Keratinocyte (primary cell): Measurements from ENCODE around the gene FAM210B. TPM values are rescaled to one million over a fixed set of nuclear protein-coding genes. Genes with fewer than 3 reads are reported as not detected.
"Not testable (repeated sequence)": the region's sequence is repeated elsewhere in the genome, so short reads cannot be mapped to it uniquely, and the experiment has no call there.

Source experiments
- DNase-seq: peaks from one replicate; pipeline ENCODE4 v3.0.0-alpha.2; 2011; ENCODE audit warnings: low read depth, missing footprints, low spot score
- FAIRE-seq: peaks from 2 replicates; lab custom pipeline; 2011; peaks lifted over from hg19 to GRCh38; lab: Jason Lieb, UNC
- H2AFZ ChIP-seq: 2 replicates; pipeline ENCODE4 v1.6.0; 2012; ENCODE audit warnings: low read length, control low read depth, inconsistent platforms; ENCODE audit not compliant: control insufficient read depth
- H3K27ac ChIP-seq: 2 replicates; pipeline ENCODE4 v1.5.1; 2011; ENCODE audit warnings: low read length; ENCODE audit not compliant: control insufficient read depth, insufficient read depth
- H3K27me3 ChIP-seq: 3 replicates; pipeline ENCODE4 v1.6.0; 2011; ENCODE audit warnings: low read length; ENCODE audit not compliant: control insufficient read depth, insufficient read depth; ENCODE audit errors: extremely low read depth
- H3K36me3 ChIP-seq, 2 experiments: 2 replicates in 1 of 2; 3 replicates in 1 of 2; pipeline ENCODE4 v1.5.1; 2011; ENCODE audit warnings: low read length in 2 of 2, mild to moderate bottlenecking in 1 of 2; ENCODE audit not compliant: control insufficient read depth in 2 of 2, insufficient read depth in 2 of 2; ENCODE audit errors: extremely low read depth in 1 of 2
- H3K4me1 ChIP-seq: 3 replicates; pipeline ENCODE4 v1.5.1; 2011; ENCODE audit warnings: low read length; ENCODE audit not compliant: control insufficient read depth, insufficient read depth; ENCODE audit errors: extremely low read depth
- H3K4me2 ChIP-seq: 3 replicates; pipeline ENCODE4 v1.6.0; 2011; ENCODE audit warnings: low read depth, low read length; ENCODE audit not compliant: control insufficient read depth, insufficient read depth; ENCODE audit errors: extremely low read depth
- H3K4me3 ChIP-seq, 3 experiments: fragments of 200-600 bp in 1 of 3; sonication (generic) in 1 of 3; 2 replicates in 2 of 3; 3 replicates in 1 of 3; pipeline ENCODE4 v1.5.1; 2011 to 2016; ENCODE audit warnings: low read length in 3 of 3, mild to moderate bottlenecking in 3 of 3, control low read depth in 2 of 3, inconsistent platforms in 1 of 3, low read depth in 1 of 3, mixed read lengths in 1 of 3, mixed run types in 1 of 3, moderate library complexity in 1 of 3; ENCODE audit not compliant: control insufficient read depth in 2 of 3, insufficient read depth in 2 of 3; ENCODE audit errors: extremely low read depth in 1 of 3
- H3K79me2 ChIP-seq: 2 replicates; pipeline ENCODE4 v1.6.0; 2012; ENCODE audit warnings: low read length; ENCODE audit not compliant: control insufficient read depth, insufficient read depth
- H3K9ac ChIP-seq: 3 replicates; pipeline ENCODE4 v1.6.0; 2011; ENCODE audit warnings: low read length; ENCODE audit not compliant: control insufficient read depth, insufficient read depth; ENCODE audit errors: extremely low read depth
- H3K9me1 ChIP-seq: 3 replicates; pipeline ENCODE4 v1.6.0; 2011; ENCODE audit warnings: low read length; ENCODE audit not compliant: control insufficient read depth, insufficient read depth; ENCODE audit errors: extremely low read depth
- H3K9me3 ChIP-seq: 2 replicates; pipeline ENCODE4 v1.5.1; 2012; ENCODE audit warnings: low read depth, low read length; ENCODE audit not compliant: control insufficient read depth
- H4K20me1 ChIP-seq: 3 replicates; pipeline ENCODE4 v1.6.0; 2011; ENCODE audit warnings: low read length; ENCODE audit not compliant: control insufficient read depth, insufficient read depth; ENCODE audit errors: extremely low read depth
- EZH2 ChIP-seq: IDR thresholded peaks from one replicate; pipeline ENCODE4 v1.6.1; 2012; ENCODE audit warnings: inconsistent platforms, mild to moderate bottlenecking, low read length, moderate library complexity
- dilution Hi-C: fragments of 300-500 bp; cut with MboI; formaldehyde crosslinking; loops from one replicate; pipeline ENCODE4 v1.7.0; 2020; ENCODE audit warnings: low sequenced_read_pairs; ENCODE audit not compliant: extremely low pct_ligation_motif_present
- polyA plus RNA-seq, 5 experiments: library from polyadenylated mRNA; depleted of rRNA in 3 of 5; stranded (reverse) in 3 of 5; stranded (forward) in 1 of 5; unstranded in 1 of 5; fragments of >200 nt; gene quantifications; 1 replicate in 1 of 5; 2 replicates in 3 of 5; 3 replicates in 1 of 5; pipeline versions ENCODE4 v1.2.1 to v1.2.3, GENCODE V29; 2011 to 2012; ENCODE audit warnings: missing spikeins in 2 of 5, low read depth in 1 of 5, low replicate concordance in 1 of 5
- TF ChIP-seq, protein P1 (sequence below), 3 experiments: IDR thresholded peaks in 1 of 3; conservative IDR thresholded peaks in 1 of 3; optimal IDR thresholded peaks in 1 of 3; 2 replicates in 2 of 3; 3 replicates in 1 of 3; pipeline versions ENCODE3 to v1.5.1; 2011; ENCODE audit warnings: low read length in 3 of 3, mild to moderate bottlenecking in 3 of 3, moderate library complexity in 2 of 3, control low read depth in 1 of 3, inconsistent platforms in 1 of 3; ENCODE audit not compliant: insufficient read depth in 2 of 3; ENCODE audit errors: extremely low read depth in 1 of 3

The FAM210B gene
- polyA plus RNA-seq, 1 donor (not counting 4 experiments of a cell fraction or from before 2014, with no cell fraction given), result 34.5 TPM

DNA sequence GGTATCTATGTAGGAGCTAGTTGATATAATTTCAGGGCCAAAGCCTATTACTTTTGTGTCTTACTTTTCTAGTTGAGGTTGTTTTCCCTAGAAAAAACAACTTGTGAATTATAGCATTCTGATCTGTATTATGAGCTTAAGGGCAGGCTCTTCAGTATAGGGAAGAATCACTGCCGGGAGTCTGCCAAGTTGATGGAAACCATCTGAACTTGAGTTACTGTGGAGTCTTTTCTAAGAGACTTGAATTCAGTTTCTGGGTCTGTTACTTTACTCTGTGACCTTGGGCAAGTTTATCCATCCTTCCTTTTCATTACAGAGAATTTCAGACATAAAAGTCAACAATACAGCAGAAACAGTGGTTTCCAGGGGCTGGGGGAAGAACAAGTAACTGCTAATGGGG, 51.2 kb downstream of the FAM210B start:
- Histone ChIP-seq H3K4me1 (no peaks in the 10 kb centered on the region), H2AFZ (no peak overlapping the region), H3K9me3 (no peaks in the 10 kb centered on the region), H3K79me2 (no peaks in the 10 kb centered on the region), H3K4me2 (no peak overlapping the region), H3K9ac (no peak overlapping the region), H3K9me1 (no peaks in the 10 kb centered on the region), H3K4me3 (no peak overlapping the region), H3K36me3 (peaks cover 8 to 13% of the 10 kb centered on the region in 2 experiments), H3K27me3 (no peaks in the 10 kb centered on the region), H3K27ac (no peak overlapping the region), H4K20me1 (no peaks in the 10 kb centered on the region)
- no peak for TF ChIP-seq EZH2
- TF ChIP-seq, protein P1, sequence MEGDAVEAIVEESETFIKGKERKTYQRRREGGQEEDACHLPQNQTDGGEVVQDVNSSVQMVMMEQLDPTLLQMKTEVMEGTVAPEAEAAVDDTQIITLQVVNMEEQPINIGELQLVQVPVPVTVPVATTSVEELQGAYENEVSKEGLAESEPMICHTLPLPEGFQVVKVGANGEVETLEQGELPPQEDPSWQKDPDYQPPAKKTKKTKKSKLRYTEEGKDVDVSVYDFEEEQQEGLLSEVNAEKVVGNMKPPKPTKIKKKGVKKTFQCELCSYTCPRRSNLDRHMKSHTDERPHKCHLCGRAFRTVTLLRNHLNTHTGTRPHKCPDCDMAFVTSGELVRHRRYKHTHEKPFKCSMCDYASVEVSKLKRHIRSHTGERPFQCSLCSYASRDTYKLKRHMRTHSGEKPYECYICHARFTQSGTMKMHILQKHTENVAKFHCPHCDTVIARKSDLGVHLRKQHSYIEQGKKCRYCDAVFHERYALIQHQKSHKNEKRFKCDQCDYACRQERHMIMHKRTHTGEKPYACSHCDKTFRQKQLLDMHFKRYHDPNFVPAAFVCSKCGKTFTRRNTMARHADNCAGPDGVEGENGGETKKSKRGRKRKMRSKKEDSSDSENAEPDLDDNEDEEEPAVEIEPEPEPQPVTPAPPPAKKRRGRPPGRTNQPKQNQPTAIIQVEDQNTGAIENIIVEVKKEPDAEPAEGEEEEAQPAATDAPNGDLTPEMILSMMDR (optimal IDR thresholded peaks at IDR 0.05 in 1 of 3, IDR thresholded peaks at IDR 0.05 in 1 of 3, conservative IDR thresholded peaks at IDR 0.05 in 1 of 3; ENCODE audit: extremely low read depth in 1 of 3, insufficient read depth in 2 of 3, low read length in 3 of 3), result no peak
- dilution Hi-C loops, result no loop called here
- FAIRE-seq (no peak), DNase-seq (no peak)

DNA sequence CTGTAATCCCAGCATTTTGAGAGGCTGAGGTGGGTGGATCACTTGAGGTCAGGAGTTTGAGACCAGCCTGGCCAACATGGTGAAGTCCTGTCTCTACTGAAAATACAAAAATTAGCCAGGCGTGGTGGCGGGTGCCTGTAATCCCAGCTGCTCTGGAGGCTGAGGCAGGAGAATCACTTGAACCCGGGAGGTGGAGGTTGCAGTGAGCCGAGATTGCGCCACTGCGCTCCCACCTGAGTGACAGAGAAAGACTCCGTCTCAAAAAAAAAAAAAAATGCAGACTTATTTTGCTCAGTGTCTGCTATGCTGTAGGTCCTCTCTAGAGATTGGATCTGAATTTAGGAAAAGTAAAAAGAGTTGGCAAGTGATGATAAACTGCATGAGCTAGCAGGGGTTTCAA, 52.5 kb downstream of the FAM210B start:
- H3K9me1 ChIP-seq, H3K4me2 ChIP-seq, H3K79me2 ChIP-seq, dilution Hi-C loops, H2AFZ ChIP-seq, H3K4me1 ChIP-seq, H4K20me1 ChIP-seq, H3K27ac ChIP-seq, DNase-seq, H3K36me3 ChIP-seq, H3K9ac ChIP-seq, H3K9me3 ChIP-seq, H3K4me3 ChIP-seq, H3K27me3 ChIP-seq, FAIRE-seq: not testable (repeated sequence)

DNA sequence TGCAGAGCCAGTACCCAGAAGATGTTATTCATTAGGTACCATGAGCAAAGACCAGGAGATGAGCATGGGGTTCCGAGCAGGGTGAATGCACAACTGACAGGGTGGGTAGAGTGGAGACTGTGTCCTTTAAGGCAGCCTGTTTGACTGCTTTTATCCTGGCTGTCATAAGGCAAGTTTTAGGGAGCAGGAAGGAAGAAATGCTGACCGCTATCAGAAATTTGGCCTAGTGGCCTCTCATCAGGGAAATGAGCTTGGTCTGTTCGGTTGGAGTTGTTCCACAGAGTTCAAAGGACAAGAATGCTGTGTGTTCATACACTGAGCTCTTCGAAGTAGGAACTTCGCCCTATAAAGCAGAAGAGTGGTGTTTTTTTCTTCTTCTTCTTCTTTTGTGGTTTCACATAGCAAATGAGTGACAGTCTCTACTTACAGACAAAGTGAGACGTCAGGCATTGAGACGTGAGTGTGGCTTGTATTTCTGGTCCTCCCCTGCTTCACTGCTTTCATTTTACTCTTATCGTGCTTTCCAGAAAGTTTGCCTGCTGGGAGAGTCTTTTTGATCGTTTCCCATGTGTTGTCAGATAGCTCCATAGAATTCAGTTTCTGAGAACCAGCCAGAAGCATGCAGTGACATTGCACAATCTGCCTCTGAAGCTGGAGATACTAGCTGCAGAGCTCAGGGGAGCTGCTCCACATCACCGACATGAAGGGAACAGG, 53.1 kb downstream of the FAM210B start, which contains the start of gene CASS4:
Gene CASS4 (plus strand): TSS at position 502 of the 714 bp plus-strand sequence. CDS start 199 bp downstream, at position 701.
- no peak within 1 kb of the TSS for H3K9ac ChIP-seq
- no peaks in the 10 kb centered on the region for H3K9me3 ChIP-seq
- H3K9me1 ChIP-seq, result no peaks in the 10 kb centered on the region
- no peak within 1 kb of the TSS for H3K4me3 ChIP-seq
- DNase-seq (no peak), FAIRE-seq (no peak)
- H3K27ac ChIP-seq, result no peak within 1 kb of the TSS
- TF ChIP-seq EZH2, result no peak
- H3K27me3 ChIP-seq, result no peaks in the 10 kb centered on the region
- no peaks in the 10 kb centered on the region for H3K4me1 ChIP-seq
- H4K20me1 ChIP-seq, result no peaks in the 10 kb centered on the region
- peaks cover 7 to 8% of the 10 kb centered on the region in 2 experiments for H3K36me3 ChIP-seq
- dilution Hi-C loops, result no loop called here
- no peaks in the 10 kb centered on the region for H3K79me2 ChIP-seq
- no peak within 1 kb of the TSS for H2AFZ ChIP-seq
- H3K4me2 ChIP-seq, result no peak within 1 kb of the TSS
